Neural crest cell (in vitro differentiated cells): Measurements from ENCODE around the gene IGFBP2. TPM values are rescaled to one million over a fixed set of nuclear protein-coding genes. Genes with fewer than 3 reads are reported as not detected.

Source experiments
- DNase-seq: peaks from one replicate; pipeline ENCODE4 v3.0.0; 2021; ENCODE audit warnings: low read depth, mixed read lengths, low spot score
- H3K27ac Mint-ChIP-seq: one replicate; pipeline ENCODE4 v1.8.0; 2021; ENCODE audit warnings: mild to moderate bottlenecking, mixed read lengths; ENCODE audit not compliant: unreplicated experiment
- H3K27me3 Mint-ChIP-seq: 2 replicates; pipeline ENCODE4 v1.8.0; 2021; ENCODE audit warnings: low read depth, mild to moderate bottlenecking, mixed read lengths
- H3K36me3 Mint-ChIP-seq: 2 replicates; pipeline ENCODE4 v1.8.0; 2021; ENCODE audit warnings: low read depth, mild to moderate bottlenecking, mixed read lengths
- H3K4me1 Mint-ChIP-seq: 2 replicates; pipeline ENCODE4 v1.8.0; 2021; ENCODE audit warnings: mixed read lengths
- H3K4me3 Mint-ChIP-seq: one replicate; pipeline ENCODE4 v1.8.0; 2021; ENCODE audit warnings: mild to moderate bottlenecking, mixed read lengths
- H3K9me3 Mint-ChIP-seq: 2 replicates; pipeline ENCODE4 v1.8.0; 2021; ENCODE audit warnings: mixed read lengths
- CTCF ChIP-seq: fragments of 200-600 bp; sonication (generic); conservative IDR thresholded peaks from 2 replicates; pipeline ENCODE4 v1.5.0; 2021; ENCODE audit warnings: antibody characterized with exemption, mild to moderate bottlenecking
- total RNA-seq: library from RNA; stranded (reverse); gene quantifications from 2 replicates; pipeline ENCODE4 v1.2.1, GENCODE V29; 2021

IGFBP2 gene
- total RNA-seq, 1 donor from 2014 or later, result 366 TPM

- Mint-ChIP-seq H3K36me3 (no peaks in the 10 kb centered on the region), H3K27ac (no peak overlapping the region)
Measured at GRCh38 chr2:216589791-216590190, 43.4 kb upstream of the IGFBP2 start.

DNA sequence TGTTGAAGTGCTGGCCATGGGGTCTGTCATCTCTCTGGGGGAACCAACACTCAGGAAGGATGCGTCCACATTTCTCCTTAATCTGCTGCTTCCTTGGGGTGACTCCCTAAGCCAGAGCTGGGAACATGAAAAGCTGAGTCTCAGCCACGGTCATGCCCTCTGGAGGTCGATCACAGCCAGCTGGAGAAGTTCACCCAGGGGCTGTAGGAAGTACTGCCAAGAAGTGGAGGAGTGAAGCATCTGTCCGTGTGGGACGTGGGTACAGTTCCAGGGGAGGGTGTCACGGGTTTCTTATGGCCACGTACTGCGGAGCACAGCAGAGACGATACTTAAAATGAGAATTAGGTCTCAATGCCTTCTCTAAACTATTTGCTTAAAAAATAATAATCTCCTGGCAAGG, 42.4 kb upstream of the IGFBP2 start:
- Mint-ChIP-seq H3K36me3 (no peaks in the 10 kb centered on the region), H3K9me3 (no peaks in the 10 kb centered on the region), H3K27me3 (no peaks in the 10 kb centered on the region), H3K27ac (no peak overlapping the region), H3K4me3 (no peak overlapping the region), H3K4me1 (peaks cover 24% of the 10 kb centered on the region)
- no peak for DNase-seq
- TF ChIP-seq CTCF, result no peak

More at GRCh38 chr2:216589791-216590190, 43.4 kb upstream of the IGFBP2 start:
- Mint-ChIP-seq H3K9me3 (no peaks in the 10 kb centered on the region), H3K27me3 (no peaks in the 10 kb centered on the region), H3K4me3 (no peak overlapping the region), H3K4me1 (peaks cover 24% of the 10 kb centered on the region)
- no peak for DNase-seq
- TF ChIP-seq CTCF, result no peak

- H3K36me3 Mint-ChIP-seq, result no peaks in the 10 kb centered on the region
- TF ChIP-seq CTCF, result no peak
- no peak overlapping the region for H3K4me3 Mint-ChIP-seq
- H3K4me1 Mint-ChIP-seq, result peaks cover 24% of the 10 kb centered on the region
- H3K27ac Mint-ChIP-seq, result no peak overlapping the region
- no peak for DNase-seq
- H3K9me3 Mint-ChIP-seq, result no peaks in the 10 kb centered on the region
- no peaks in the 10 kb centered on the region for H3K27me3 Mint-ChIP-seq
Measured at GRCh38 chr2:216591480-216591879, 41.7 kb upstream of the IGFBP2 start.

DNA sequence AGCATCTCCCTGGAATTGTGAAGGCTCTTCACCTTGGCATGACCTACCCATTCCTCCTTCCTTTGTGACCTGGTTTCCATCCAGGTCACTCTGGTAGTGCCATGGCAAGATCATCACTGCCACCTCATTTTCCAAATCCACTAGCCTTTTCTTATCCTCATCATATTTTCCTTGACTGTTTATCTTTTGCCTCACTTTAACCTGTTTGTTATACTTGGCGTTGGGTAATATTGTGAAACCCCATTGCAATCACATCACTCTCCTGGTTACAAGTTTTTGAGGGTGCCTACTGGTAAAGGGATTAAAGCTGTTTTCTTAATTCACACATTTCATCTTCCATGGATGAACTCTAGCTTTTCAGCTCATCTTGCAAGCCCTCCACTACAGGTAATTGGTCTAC, 39.1 kb upstream of the IGFBP2 start:
- no peak for TF ChIP-seq CTCF
- no peaks in the 10 kb centered on the region for H3K36me3 Mint-ChIP-seq
- no peaks in the 10 kb centered on the region for H3K9me3 Mint-ChIP-seq
- no peak overlapping the region for H3K27ac Mint-ChIP-seq
- no peak overlapping the region for H3K4me3 Mint-ChIP-seq
- DNase-seq, result no peak
- H3K4me1 Mint-ChIP-seq, result peaks cover 14% of the 10 kb centered on the region
- no peaks in the 10 kb centered on the region for H3K27me3 Mint-ChIP-seq

GRCh38 chr2:216596236-216596979, 36.8 kb upstream of the IGFBP2 start:
- Mint-ChIP-seq H3K27me3 (no peaks in the 10 kb centered on the region), H3K27ac (no peak overlapping the region), H3K36me3 (no peaks in the 10 kb centered on the region), H3K4me1 (no peaks in the 10 kb centered on the region), H3K9me3 (no peaks in the 10 kb centered on the region), H3K4me3 (no peak overlapping the region)
- TF ChIP-seq CTCF, result no peak
- DNase-seq, result no peak
